Endothelial cell (in vitro differentiated cells): ENCODE results near the gene CD96. TPM values are rescaled to one million over a fixed set of nuclear protein-coding genes. Genes with fewer than 3 reads are reported as not detected.
A peak's percentile ranks its signal among the peaks of the same experiment; 100 is the strongest.

Source experiments
- DNase-seq: peaks from one replicate; pipeline ENCODE4 v3.0.0; 2021; ENCODE audit warnings: low spot score
- H3K27ac Mint-ChIP-seq: one replicate; pipeline ENCODE4 v1.8.0; 2021; ENCODE audit warnings: mixed read lengths, inconsistent platforms; ENCODE audit not compliant: unreplicated experiment
- H3K27me3 Mint-ChIP-seq: one replicate; pipeline ENCODE4 v1.8.0; 2021; ENCODE audit warnings: mild to moderate bottlenecking, moderate library complexity, mixed read lengths, inconsistent platforms; ENCODE audit not compliant: unreplicated experiment
- H3K36me3 Mint-ChIP-seq: one replicate; pipeline ENCODE4 v1.8.0; 2021; ENCODE audit warnings: mild to moderate bottlenecking, low read depth, mixed read lengths, inconsistent platforms; ENCODE audit not compliant: unreplicated experiment
- H3K4me1 Mint-ChIP-seq: one replicate; pipeline ENCODE4 v1.8.0; 2021; ENCODE audit warnings: mild to moderate bottlenecking, mixed read lengths, inconsistent platforms; ENCODE audit not compliant: unreplicated experiment
- H3K4me3 Mint-ChIP-seq: one replicate; pipeline ENCODE4 v1.8.0; 2021; ENCODE audit warnings: mild to moderate bottlenecking, mixed read lengths, inconsistent platforms; ENCODE audit not compliant: unreplicated experiment
- H3K9me3 Mint-ChIP-seq: one replicate; pipeline ENCODE4 v1.8.0; 2021; ENCODE audit warnings: mixed read lengths, inconsistent platforms; ENCODE audit not compliant: unreplicated experiment
- CTCF ChIP-seq: fragments of 200-600 bp; sonication (generic); IDR thresholded peaks from one replicate; pipeline ENCODE4 v1.5.0; 2021; ENCODE audit warnings: antibody characterized with exemption; ENCODE audit not compliant: unreplicated experiment
- total RNA-seq: library from RNA; stranded (reverse); fragmentation: NEBNext Ultra II Directional; extraction: Animal tissue kit (Norgen Biotek cat#: 25700); gene quantifications from one replicate; pipeline ENCODE4 v1.2.1, GENCODE V29; 2021; ENCODE audit not compliant: unreplicated experiment

The CD96 gene
- total RNA-seq, 1 donor from 2014 or later = not detected

- no peak for TF ChIP-seq CTCF
- no peaks in the 10 kb centered on the region for H3K36me3 Mint-ChIP-seq
Measured at GRCh38 chr3:111688190-111688800, 146.3 kb downstream of the CD96 start.

GRCh38 chr3:111690242-111690641 is 148.2 kb downstream of the CD96 start:
- Mint-ChIP-seq H3K4me3 (no peak overlapping the region), H3K27me3 (no peaks in the 10 kb centered on the region), H3K27ac (no peak overlapping the region), H3K36me3 (no peaks in the 10 kb centered on the region), H3K4me1 (peaks cover 4% of the 10 kb centered on the region), H3K9me3 (no peaks in the 10 kb centered on the region)
- no peak for TF ChIP-seq CTCF
- DNase-seq = no peak

More at GRCh38 chr3:111688190-111688800, 146.3 kb downstream of the CD96 start:
- peaks cover 4% of the 10 kb centered on the region for H3K4me1 Mint-ChIP-seq
- H3K4me3 Mint-ChIP-seq = no peak overlapping the region
- H3K27me3 Mint-ChIP-seq = no peaks in the 10 kb centered on the region
- no peak for DNase-seq
- H3K9me3 Mint-ChIP-seq = no peaks in the 10 kb centered on the region
- H3K27ac Mint-ChIP-seq = no peak overlapping the region

GRCh38 chr3:111691293-111691909 is 149.4 kb downstream of the CD96 start:
- H3K4me1 Mint-ChIP-seq = peaks cover 4% of the 10 kb centered on the region

GRCh38 chr3:111692593-111693552 is 150.9 kb downstream of the CD96 start:
- no peak overlapping the region for H3K4me3 Mint-ChIP-seq
- no peaks in the 10 kb centered on the region for H3K9me3 Mint-ChIP-seq
- no peak overlapping the region for H3K27ac Mint-ChIP-seq
- TF ChIP-seq CTCF = no peak
- no peaks in the 10 kb centered on the region for H3K27me3 Mint-ChIP-seq
- H3K4me1 Mint-ChIP-seq = peaks cover 4% of the 10 kb centered on the region
- no peaks in the 10 kb centered on the region for H3K36me3 Mint-ChIP-seq
- DNase-seq = no peak

More at GRCh38 chr3:111691293-111691909, 149.4 kb downstream of the CD96 start:
- no peak overlapping the region for H3K27ac Mint-ChIP-seq
- H3K9me3 Mint-ChIP-seq = no peaks in the 10 kb centered on the region
- peak; percentile 16 for TF ChIP-seq CTCF
- no peak overlapping the region for H3K4me3 Mint-ChIP-seq
- no peak for DNase-seq
- no peaks in the 10 kb centered on the region for H3K27me3 Mint-ChIP-seq
- no peaks in the 10 kb centered on the region for H3K36me3 Mint-ChIP-seq
